GM18505 (cell line): ENCODE results near the gene CSTPP1.

ENCODE experiments used
- ATAC-seq: cut with Tn5 transposase; IDR thresholded peaks from one replicate; pipeline ENCODE4 v1.9.1; 2021; ENCODE audit not compliant: unreplicated experiment
- POLR2A ChIP-seq: IDR thresholded peaks from 4 replicates; pipeline ENCODE4 v1.6.1; 2011; ENCODE audit warnings: borderline replicate concordance; ENCODE audit not compliant: insufficient read depth, insufficient read length; ENCODE audit errors: extremely low read depth

Gene CSTPP1

GRCh38 chr11:46899501-46900025 is 37.0 kb upstream of the CSTPP1 start:
- no peak for ATAC-seq
- TF ChIP-seq POLR2A, result no peak

- ATAC-seq, result no peak
- no peak for TF ChIP-seq POLR2A
Observed at GRCh38 chr11:46900091-46900746, 36.3 kb upstream of the CSTPP1 start.

DNA sequence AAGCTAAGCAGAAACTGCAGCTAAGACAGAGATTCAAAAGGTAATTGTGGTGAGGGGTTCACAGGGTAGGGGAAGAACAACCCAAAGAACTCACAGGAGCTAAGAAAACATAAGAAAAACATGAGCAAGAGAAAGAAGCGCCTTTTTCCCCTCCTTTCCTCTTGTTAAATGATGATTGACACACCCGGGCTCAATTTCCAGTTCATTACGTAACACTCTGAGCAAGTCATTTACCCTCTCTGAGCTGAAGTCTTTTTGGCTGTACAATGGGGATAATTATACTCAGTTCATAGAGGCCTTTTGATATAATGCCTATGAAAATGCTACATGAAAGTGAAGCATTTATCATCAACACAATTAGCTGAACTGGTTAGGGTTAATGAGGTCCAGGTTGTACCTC is 35.4 kb upstream of the CSTPP1 start:
- TF ChIP-seq POLR2A, result no peak
- no peak for ATAC-seq

DNA sequence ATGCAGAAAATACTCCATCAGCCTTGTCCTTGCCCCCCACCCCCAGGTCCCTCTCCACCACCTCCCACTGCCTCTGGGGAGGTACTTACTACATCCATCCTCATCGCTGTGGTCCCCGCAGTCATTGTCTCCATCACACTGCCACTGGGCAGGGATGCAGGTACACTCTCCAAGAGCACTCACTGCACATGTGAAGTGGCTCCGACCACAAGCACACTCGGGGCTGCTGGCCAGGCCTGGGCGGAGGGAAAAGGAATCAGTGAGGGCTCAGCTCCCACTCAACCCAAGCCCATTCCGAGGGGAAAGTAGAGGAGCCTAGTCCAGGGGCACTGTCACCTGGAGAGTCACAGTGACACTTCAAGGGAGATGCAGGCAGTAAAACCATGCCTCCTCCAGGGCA is 33.9 kb upstream of the CSTPP1 start:
- ATAC-seq, result no peak
- TF ChIP-seq POLR2A, result no peak

GRCh38 chr11:46903846-46904245 is 32.7 kb upstream of the CSTPP1 start:
- ATAC-seq, result no peak
- TF ChIP-seq POLR2A, result no peak

DNA sequence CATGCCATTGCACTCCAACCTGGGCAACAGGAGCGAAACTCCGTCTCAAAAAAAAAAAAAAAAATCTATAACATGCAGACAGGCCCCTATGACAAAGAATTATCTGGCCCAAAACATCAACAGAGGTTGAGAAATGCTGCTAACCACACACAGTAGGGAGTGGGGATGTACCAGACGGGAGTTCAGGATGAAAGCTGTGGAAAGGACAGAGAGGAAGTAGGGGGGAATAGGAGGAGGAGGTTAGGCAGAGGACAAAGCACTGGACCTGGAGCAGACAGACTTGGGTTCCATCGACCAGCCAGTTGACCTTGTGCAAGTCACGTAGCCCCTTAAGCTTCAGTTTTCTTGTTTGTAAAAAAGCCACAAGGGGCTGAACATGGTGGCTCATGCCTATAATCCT is 30.8 kb upstream of the CSTPP1 start:
- TF ChIP-seq POLR2A, result no peak
- ATAC-seq, result no peak

GRCh38 chr11:46906609-46907041 is 29.9 kb upstream of the CSTPP1 start:
- no peak for TF ChIP-seq POLR2A
- ATAC-seq, result no peak

DNA sequence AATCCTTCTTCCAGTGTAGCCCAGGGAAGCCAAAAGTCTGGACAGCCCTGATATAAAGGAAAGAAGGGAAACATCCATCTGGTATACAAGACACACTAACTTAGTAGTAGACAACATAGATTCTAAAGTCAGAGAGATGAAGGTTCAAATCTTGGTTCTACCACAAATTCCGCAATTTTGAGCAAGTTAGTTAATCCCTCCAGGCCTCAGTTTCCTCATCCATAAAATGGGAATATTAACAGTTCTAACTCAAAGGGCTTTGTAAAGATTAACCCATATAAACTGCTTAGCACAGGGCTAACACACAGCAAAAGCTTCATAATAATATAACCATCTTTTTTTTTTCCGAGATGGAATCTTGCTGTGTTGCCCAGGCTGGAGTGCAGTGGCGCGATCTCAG is 29.0 kb upstream of the CSTPP1 start:
- no peak for TF ChIP-seq POLR2A

DNA sequence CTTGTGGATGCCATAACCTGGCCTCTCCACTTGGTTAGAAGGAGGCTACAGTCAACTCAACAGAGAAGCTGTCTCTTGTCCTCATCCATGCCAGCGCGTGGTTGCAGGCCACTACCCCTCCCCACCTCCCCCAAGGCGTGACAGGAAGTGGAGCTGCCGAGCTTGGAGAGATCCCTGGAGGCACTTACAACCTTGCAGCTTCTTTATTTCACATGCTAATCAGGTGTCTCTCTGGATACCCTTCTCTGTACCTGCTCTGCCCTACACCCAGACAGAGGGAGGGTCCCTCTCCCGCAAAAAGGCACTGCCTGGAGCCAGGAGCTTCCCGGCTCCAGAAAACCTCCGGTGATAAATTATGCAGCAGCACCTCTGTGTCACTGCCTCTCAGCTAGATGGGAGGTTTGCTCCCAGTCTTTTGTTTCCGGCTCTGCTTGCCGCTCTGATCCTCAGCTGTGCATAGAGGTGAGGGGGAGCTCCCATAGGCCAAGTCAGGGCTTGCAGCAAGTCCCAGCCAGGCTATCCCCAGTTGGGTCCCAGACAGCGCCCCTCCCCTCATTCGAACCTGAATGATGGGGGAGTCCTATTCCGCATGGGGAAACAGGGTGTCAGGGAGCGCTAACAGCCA is 23.9 kb upstream of the CSTPP1 start:
- no peak for TF ChIP-seq POLR2A
- ATAC-seq, result no peak

More for the DNA sequence above, 29.0 kb upstream of the CSTPP1 start:
- ATAC-seq, result no peak

DNA sequence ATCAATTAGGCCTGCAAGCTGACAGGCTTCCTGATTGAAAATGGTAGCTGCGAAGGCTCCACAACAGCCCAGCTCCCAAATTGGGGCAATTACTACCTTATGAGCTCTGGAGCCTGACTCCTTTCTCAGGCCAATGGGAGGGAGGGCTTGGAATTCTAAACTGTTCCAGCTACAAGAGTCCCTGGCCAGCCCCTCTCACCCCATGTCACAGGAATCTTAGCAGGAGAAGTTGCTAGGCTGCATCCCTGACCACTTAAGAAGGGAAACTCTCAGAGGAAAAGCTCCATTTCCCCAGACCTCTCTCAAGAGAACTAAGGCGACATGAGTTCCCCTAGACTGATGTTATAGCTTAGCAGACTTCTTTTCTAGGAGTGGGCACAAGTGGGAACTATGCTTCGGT is 23.1 kb upstream of the CSTPP1 start:
- no peak for TF ChIP-seq POLR2A
- ATAC-seq, result no peak

DNA sequence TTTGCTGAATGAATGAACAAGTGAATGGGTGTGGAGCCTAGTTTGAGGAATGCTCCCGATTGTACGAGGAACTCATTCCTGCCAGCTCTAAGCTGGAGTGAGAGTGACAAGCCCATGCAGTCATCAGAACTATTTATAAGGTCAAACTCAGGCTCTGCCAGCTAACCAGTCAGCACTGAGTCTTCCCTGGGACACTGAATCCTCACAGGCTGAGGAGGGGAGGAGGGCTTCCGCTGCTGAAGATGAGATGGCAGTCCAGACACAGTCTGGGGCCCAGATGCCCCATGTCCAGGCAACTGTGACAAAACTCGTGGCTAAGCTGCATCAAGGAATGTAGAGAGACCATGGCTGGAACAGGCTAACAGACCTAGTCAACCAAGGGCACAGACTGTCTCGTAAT is 22.2 kb upstream of the CSTPP1 start:
- ATAC-seq, result no peak
- no peak for TF ChIP-seq POLR2A

- ATAC-seq, result no peak
Observed at GRCh38 chr11:46914910-46915309, 21.7 kb upstream of the CSTPP1 start.

GRCh38 chr11:46916286-46917108 is 20.1 kb upstream of the CSTPP1 start:
- no peak for TF ChIP-seq POLR2A
- no peak for ATAC-seq

More at GRCh38 chr11:46914910-46915309, 21.7 kb upstream of the CSTPP1 start:
- no peak for TF ChIP-seq POLR2A
